ENCODE data around the gene INPP1. TPM values are rescaled to one million over a fixed set of nuclear protein-coding genes. Genes with fewer than 3 reads are reported as not detected.
A peak's percentile ranks its signal among the peaks of the same experiment; 100 is the strongest.

Gene INPP1
- total RNA-seq, 2 donors from 2014 or later = 1.7 to 3.5 TPM

DNA sequence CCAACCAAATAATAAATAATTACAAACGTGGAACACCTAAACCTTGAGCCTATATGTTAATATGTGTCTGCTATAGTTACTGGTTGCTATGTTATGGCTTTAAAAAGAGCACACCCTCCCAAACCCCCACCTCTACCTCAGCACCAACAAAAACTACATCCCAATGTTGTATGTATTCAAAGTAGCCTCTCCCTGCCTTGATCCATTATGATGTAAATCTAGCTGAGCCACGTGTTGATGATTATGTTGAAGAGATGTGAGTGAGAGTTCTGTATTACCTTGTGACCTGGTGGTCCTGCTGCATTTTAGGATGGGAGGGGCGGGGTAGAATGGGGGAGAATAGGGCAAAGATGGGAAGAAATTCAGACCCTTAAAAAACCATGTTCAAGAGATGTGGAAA, 69.6 kb downstream of the INPP1 start:
- Histone ChIP-seq H3K4me3 (ENCODE audit: low read length) (no peak overlapping the region), H3K4me1 (ENCODE audit: control insufficient read depth, insufficient read depth, low read length) (no peaks in the 10 kb centered on the region), H3K36me3 (ENCODE audit: control insufficient read depth, insufficient read depth, low read length) (no peaks in the 10 kb centered on the region), H3K9ac (ENCODE audit: extremely low read depth, low read length, poor library complexity, severe bottlenecking) (no peak overlapping the region), H3K9me3 (ENCODE audit: control insufficient read depth, low read length) (no peaks in the 10 kb centered on the region), H3K27ac (ENCODE audit: low read depth, low read length) (no peak overlapping the region), H3K27me3 (ENCODE audit: control insufficient read depth, insufficient read depth, low read length, poor library complexity, severe bottlenecking) (peaks cover 22% of the 10 kb centered on the region)
- Mint-ChIP-seq H3K27me3 (ENCODE audit: insufficient read depth) (peaks cover 22% of the 10 kb centered on the region), H3K36me3 (ENCODE audit: low read depth) (no peaks in the 10 kb centered on the region), H3K4me1 (peaks cover 2% of the 10 kb centered on the region), H3K4me3 (no peak overlapping the region), H3K9me3 (no peaks in the 10 kb centered on the region), H3K27ac (no peak overlapping the region)
- WGBS, 2 experiments (ENCODE audit: insufficient coverage in 1 of 2, insufficient read length in 1 of 2) = 28 to 71% methylated on average over 1 to 2 of the region's 3 CpGs
- TF ChIP-seq, protein P1, sequence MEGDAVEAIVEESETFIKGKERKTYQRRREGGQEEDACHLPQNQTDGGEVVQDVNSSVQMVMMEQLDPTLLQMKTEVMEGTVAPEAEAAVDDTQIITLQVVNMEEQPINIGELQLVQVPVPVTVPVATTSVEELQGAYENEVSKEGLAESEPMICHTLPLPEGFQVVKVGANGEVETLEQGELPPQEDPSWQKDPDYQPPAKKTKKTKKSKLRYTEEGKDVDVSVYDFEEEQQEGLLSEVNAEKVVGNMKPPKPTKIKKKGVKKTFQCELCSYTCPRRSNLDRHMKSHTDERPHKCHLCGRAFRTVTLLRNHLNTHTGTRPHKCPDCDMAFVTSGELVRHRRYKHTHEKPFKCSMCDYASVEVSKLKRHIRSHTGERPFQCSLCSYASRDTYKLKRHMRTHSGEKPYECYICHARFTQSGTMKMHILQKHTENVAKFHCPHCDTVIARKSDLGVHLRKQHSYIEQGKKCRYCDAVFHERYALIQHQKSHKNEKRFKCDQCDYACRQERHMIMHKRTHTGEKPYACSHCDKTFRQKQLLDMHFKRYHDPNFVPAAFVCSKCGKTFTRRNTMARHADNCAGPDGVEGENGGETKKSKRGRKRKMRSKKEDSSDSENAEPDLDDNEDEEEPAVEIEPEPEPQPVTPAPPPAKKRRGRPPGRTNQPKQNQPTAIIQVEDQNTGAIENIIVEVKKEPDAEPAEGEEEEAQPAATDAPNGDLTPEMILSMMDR (conservative IDR thresholded peaks at IDR 0.05) = no peak
- no peak for DNase-seq

DNA sequence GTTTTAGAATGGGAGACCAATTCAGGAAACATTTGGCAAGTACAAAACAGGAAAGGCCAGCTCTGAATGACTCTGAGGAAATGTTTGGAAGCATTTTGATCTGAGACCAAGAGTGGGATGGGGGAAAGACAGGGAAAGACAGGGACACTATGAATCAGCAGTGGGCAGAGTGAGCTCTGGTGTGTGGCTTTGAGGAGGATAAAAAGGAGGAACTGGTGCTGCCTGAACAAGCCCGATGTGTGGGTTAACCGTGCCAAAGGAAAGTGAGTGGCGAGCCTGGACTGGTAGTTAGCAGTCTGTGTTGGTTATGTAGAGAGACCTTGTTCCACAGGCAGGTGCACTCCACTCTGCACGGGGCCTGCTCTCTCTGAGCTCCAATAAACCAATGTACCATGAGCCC, 70.0 kb downstream of the INPP1 start:
- H3K27me3 Mint-ChIP-seq (ENCODE audit: insufficient read depth) = peaks cover 22% of the 10 kb centered on the region
- 85 to 86% methylated on average over 3 to 4 of the region's 4 CpGs for WGBS, 2 experiments (ENCODE audit: insufficient coverage in 1 of 2, insufficient read length in 1 of 2)
- Histone ChIP-seq H3K36me3 (ENCODE audit: control insufficient read depth, insufficient read depth, low read length) (no peaks in the 10 kb centered on the region), H3K4me1 (ENCODE audit: control insufficient read depth, insufficient read depth, low read length) (no peaks in the 10 kb centered on the region), H3K9me3 (ENCODE audit: control insufficient read depth, low read length) (no peaks in the 10 kb centered on the region), H3K27me3 (ENCODE audit: control insufficient read depth, insufficient read depth, low read length, poor library complexity, severe bottlenecking) (peaks cover 22% of the 10 kb centered on the region), H3K4me3 (ENCODE audit: low read length) (no peak overlapping the region), H3K9ac (ENCODE audit: extremely low read depth, low read length, poor library complexity, severe bottlenecking) (no peak overlapping the region), H3K27ac (ENCODE audit: low read depth, low read length) (no peak overlapping the region)
- H3K36me3 Mint-ChIP-seq (ENCODE audit: low read depth) = no peaks in the 10 kb centered on the region
- TF ChIP-seq, protein P1 (conservative IDR thresholded peaks at IDR 0.05) = no peak
- H3K27ac Mint-ChIP-seq = peak overlapping the region; percentile 8
- no peaks in the 10 kb centered on the region for H3K9me3 Mint-ChIP-seq
- peaks cover 2% of the 10 kb centered on the region for H3K4me1 Mint-ChIP-seq
- no peak overlapping the region for H3K4me3 Mint-ChIP-seq
- DNase-seq = no peak

DNA sequence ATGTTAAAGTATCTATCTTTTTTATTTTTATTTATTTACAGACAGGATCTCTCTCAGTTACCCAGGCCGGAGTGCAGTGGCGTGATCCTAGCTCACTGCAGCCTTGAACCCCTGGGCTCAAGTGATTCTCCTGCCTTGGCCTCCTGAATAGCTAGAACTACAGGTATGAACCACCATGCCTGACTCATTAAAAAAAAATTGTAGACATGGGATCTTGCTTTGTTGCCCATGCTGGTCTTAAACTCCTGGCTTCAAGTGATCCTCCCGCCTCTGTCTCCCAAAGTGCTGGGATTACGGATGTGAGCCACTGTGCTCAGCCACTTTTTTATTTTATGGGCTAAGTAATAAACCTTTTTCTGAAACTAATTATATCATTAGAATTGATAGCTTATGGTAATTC, 71.9 kb downstream of the INPP1 start:
- no peaks in the 10 kb centered on the region for H3K36me3 ChIP-seq (ENCODE audit: control insufficient read depth, insufficient read depth, low read length)
- H3K27ac ChIP-seq (ENCODE audit: low read depth, low read length) = no peak overlapping the region
- Mint-ChIP-seq H3K27me3 (ENCODE audit: insufficient read depth) (peaks cover 7% of the 10 kb centered on the region), H3K9me3 (no peaks in the 10 kb centered on the region), H3K4me3 (no peak overlapping the region), H3K27ac (no peak overlapping the region), H3K36me3 (ENCODE audit: low read depth) (no peaks in the 10 kb centered on the region), H3K4me1 (peaks cover 2% of the 10 kb centered on the region)
- no peak overlapping the region for H3K9ac ChIP-seq (ENCODE audit: extremely low read depth, low read length, poor library complexity, severe bottlenecking)
- TF ChIP-seq, protein P1 (conservative IDR thresholded peaks at IDR 0.05) = no peak
- 83 to 88% methylated on average over 2 to 4 of the region's 4 CpGs for WGBS, 2 experiments (ENCODE audit: insufficient coverage in 1 of 2, insufficient read length in 1 of 2)
- no peaks in the 10 kb centered on the region for H3K9me3 ChIP-seq (ENCODE audit: control insufficient read depth, low read length)
- no peak overlapping the region for H3K4me3 ChIP-seq (ENCODE audit: low read length)
- DNase-seq = no peak
- H3K4me1 ChIP-seq (ENCODE audit: control insufficient read depth, insufficient read depth, low read length) = no peaks in the 10 kb centered on the region
- peaks cover 4% of the 10 kb centered on the region for H3K27me3 ChIP-seq (ENCODE audit: control insufficient read depth, insufficient read depth, low read length, poor library complexity, severe bottlenecking)

Data from endodermal cell (in vitro differentiated cells).